HepG2 (cell line): ENCODE results near the gene GNG7. TPM values are rescaled to one million over a fixed set of nuclear protein-coding genes. Genes with fewer than 3 reads are reported as not detected.
A peak's percentile ranks its signal among the peaks of the same experiment; 100 is the strongest.

Source experiments
- DMTF1 ChIP-seq: sonication (generic); formaldehyde crosslinking; IDR thresholded peaks from 2 replicates; pipeline ENCODE4 v1.4.0; 2020; ENCODE audit warnings: mild to moderate bottlenecking, missing genetic modification reagents
- FOXO4 ChIP-seq: sonication (generic); formaldehyde crosslinking; conservative IDR thresholded peaks from 2 replicates; pipeline ENCODE4 v1.8.1; 2023; ENCODE audit warnings: missing genetic modification reagents
- GTF3A ChIP-seq: sonication (generic); formaldehyde crosslinking; conservative IDR thresholded peaks from 2 replicates; pipeline ENCODE4 v1.4.0; 2020; ENCODE audit warnings: mild to moderate bottlenecking, missing genetic modification reagents
- HOXD1 ChIP-seq: sonication (generic); formaldehyde crosslinking; IDR thresholded peaks from 2 replicates; pipeline ENCODE4 v1.5.0; 2020; ENCODE audit warnings: missing genetic modification reagents
- NCOA2 ChIP-seq: sonication (generic); formaldehyde crosslinking; IDR thresholded peaks from 2 replicates; pipeline ENCODE4 v1.8.0; 2022; ENCODE audit warnings: inconsistent platforms
- RFXAP ChIP-seq: sonication (generic); formaldehyde crosslinking; IDR thresholded peaks from 2 replicates; pipeline ENCODE4 v1.4.0; 2020; ENCODE audit warnings: missing genetic modification reagents, borderline replicate concordance
- TSC22D2 ChIP-seq: sonication (generic); formaldehyde crosslinking; IDR thresholded peaks from 2 replicates; pipeline ENCODE4 v1.5.1; 2020; ENCODE audit warnings: missing genetic modification reagents, mild to moderate bottlenecking, borderline replicate concordance
- ZNF563 ChIP-seq: sonication (generic); formaldehyde crosslinking; IDR thresholded peaks from 2 replicates; pipeline ENCODE4 v1.8.0; 2022; ENCODE audit warnings: mild to moderate bottlenecking, moderate library complexity, missing genetic modification reagents
- ZNF674 ChIP-seq: sonication (generic); formaldehyde crosslinking; IDR thresholded peaks from 2 replicates; pipeline ENCODE4 v1.5.0; 2020; ENCODE audit warnings: low read depth, mild to moderate bottlenecking, missing genetic modification reagents
- ZNF703 ChIP-seq: sonication (generic); formaldehyde crosslinking; IDR thresholded peaks from 2 replicates; pipeline ENCODE4 v1.5.1; 2020; ENCODE audit warnings: missing genetic modification reagents, mild to moderate bottlenecking, moderate library complexity, borderline replicate concordance
- ZNF766 ChIP-seq: sonication (generic); formaldehyde crosslinking; IDR thresholded peaks from 2 replicates; pipeline ENCODE4 v1.5.0; 2020; ENCODE audit warnings: missing genetic modification reagents, borderline replicate concordance
- ZNF770 ChIP-seq: sonication (generic); formaldehyde crosslinking; IDR thresholded peaks from 2 replicates; pipeline ENCODE4 v1.5.0; 2020; ENCODE audit warnings: mild to moderate bottlenecking, missing genetic modification reagents
- polyA plus RNA-seq, 8 experiments: library from polyadenylated mRNA; depleted of rRNA in 3 of 8; stranded (reverse) in 7 of 8; unstranded in 1 of 8; fragments of >200 nt; fragmentation: Illumina TruSeq in 4 of 8; extraction: Trizol in 4 of 8; gene quantifications; 2 replicates each; pipeline versions ENCODE4 v1.2.1 to v1.2.3, GENCODE V29; 2011 to 2016; ENCODE audit warnings: low read depth in 4 of 8, missing spikeins in 1 of 8, mixed read lengths in 1 of 8; ENCODE audit not compliant: insufficient read depth in 1 of 8
- total RNA-seq, 5 experiments: library from RNA; depleted of rRNA; stranded (reverse); fragments of >200 nt; fragmentation: Illumina TruSeq; extraction: Trizol; gene quantifications; 2 replicates each; pipeline ENCODE4 v1.2.3, GENCODE V29; 2016; ENCODE audit warnings: low read depth in 1 of 5
- TF ChIP-seq, protein P1 (sequence below): sonication (generic); formaldehyde crosslinking; IDR thresholded peaks from 2 replicates; pipeline ENCODE4 v1.5.1; 2020; ENCODE audit warnings: mild to moderate bottlenecking, missing genetic modification reagents
- TF ChIP-seq, protein P2 (sequence below): sonication (generic); formaldehyde crosslinking; IDR thresholded peaks from 2 replicates; pipeline ENCODE4 v1.4.0; 2020; ENCODE audit warnings: missing genetic modification reagents, borderline replicate concordance

Gene GNG7
- total and polyA plus RNA-seq, 2 of the 13 experiments (the other 11 are each of a cell fraction or from before 2014, with no cell fraction given) = 1.4 to 3.3 TPM

GRCh38 chr19:2462635-2463421, 239.7 kb downstream of the GNG7 start (continued):
- TF ChIP-seq ZNF766 (peak; percentile 57; the same call in 1 of the 2 replicates), FOXO4 (CRISPR knock-in tag) (no peak), ZNF674 (CRISPR knock-in tag) (no peak), TSC22D2 (CRISPR knock-in tag) (no peak), GTF3A (peak; percentile 80; the same call in 1 of the 2 replicates), RFXAP (CRISPR knock-in tag) (peak; percentile 63; the same call in 1 of the 2 replicates), NCOA2 (CRISPR knock-in tag) (peak; percentile 76), ZNF770 (peak; percentile 76; the same call in 1 of the 2 replicates), ZNF703 (CRISPR knock-in tag) (peak; percentile 81; the same call in 1 of the 2 replicates), HOXD1 (no peak), ZNF563 (peak; percentile 46; the same call in 1 of the 2 replicates), DMTF1 (CRISPR knock-in tag) (no peak)
- TF ChIP-seq, protein P1, sequence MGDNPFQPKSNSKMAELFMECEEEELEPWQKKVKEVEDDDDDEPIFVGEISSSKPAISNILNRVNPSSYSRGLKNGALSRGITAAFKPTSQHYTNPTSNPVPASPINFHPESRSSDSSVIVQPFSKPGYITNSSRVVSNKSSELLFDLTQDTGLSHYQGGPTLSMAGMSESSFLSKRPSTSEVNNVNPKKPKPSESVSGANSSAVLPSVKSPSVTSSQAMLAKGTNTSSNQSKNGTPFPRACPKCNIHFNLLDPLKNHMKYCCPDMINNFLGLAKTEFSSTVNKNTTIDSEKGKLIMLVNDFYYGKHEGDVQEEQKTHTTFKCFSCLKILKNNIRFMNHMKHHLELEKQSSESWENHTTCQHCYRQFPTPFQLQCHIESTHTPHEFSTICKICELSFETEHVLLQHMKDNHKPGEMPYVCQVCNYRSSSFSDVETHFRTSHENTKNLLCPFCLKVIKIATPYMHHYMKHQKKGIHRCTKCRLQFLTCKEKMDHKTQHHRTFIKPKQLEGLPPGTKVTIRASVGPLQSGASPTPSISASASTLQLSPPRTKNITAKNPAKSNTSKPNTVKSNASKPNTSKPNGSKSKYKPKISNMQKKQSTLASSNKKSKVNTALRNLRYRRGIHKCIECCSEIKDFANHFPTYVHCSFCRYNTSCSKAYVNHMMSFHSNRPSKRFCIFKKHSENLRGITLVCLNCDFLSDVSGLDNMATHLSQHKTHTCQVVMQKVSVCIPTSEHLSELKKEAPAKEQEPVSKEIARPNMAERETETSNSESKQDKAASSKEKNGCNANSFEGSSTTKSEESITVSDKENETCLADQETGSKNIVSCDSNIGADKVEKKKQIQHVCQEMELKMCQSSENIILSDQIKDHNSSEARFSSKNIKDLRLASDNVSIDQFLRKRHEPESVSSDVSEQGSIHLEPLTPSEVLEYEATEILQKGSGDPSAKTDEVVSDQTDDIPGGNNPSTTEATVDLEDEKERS = peak; percentile 76
- TF ChIP-seq, protein P2, sequence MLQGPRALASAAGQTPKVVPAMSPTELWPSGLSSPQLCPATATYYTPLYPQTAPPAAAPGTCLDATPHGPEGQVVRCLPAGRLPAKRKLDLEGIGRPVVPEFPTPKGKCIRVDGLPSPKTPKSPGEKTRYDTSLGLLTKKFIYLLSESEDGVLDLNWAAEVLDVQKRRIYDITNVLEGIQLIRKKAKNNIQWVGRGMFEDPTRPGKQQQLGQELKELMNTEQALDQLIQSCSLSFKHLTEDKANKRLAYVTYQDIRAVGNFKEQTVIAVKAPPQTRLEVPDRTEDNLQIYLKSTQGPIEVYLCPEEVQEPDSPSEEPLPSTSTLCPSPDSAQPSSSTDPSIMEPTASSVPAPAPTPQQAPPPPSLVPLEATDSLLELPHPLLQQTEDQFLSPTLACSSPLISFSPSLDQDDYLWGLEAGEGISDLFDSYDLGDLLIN = peak; percentile 97; the same call in 1 of the 2 replicates
